GM04504 (cell line): ENCODE data around the gene MALAT1.

Experiments
- DNase-seq: peaks from one replicate; pipeline ENCODE4 v3.0.0-alpha.2; 2012; ENCODE audit warnings: low read depth

Gene MALAT1

GRCh38 chr11:65538915-65539743 is 40.3 kb downstream of the MALAT1 start:
- DNase-seq = no peak

DNA sequence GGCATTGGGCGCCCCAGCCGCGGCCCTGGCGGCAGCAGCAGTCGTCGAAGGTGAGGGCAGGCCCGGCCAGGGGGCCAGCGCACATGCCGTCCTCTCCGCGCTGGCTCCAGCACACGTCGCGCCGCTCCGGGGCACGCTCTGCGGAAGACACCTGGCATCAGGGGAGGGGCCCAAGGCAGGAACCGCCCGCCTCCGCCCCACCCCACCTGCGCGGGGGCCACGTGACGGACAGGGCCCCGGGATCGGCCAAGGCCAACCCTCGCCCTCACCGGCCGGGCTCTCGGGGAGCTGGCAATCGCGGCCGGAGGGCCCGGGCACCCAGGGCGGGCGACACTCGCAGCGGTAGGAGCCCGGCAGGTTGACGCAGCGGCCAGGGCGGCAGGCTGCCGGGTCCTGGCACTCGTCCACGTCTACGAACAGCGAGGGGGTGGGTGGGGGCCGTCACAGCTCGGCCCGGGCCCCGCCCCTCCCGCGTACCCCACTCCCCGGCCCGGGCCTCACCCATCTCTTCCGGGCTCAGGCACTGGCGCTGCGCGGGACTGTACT is 41.0 kb downstream of the MALAT1 start:
- DNase-seq = no peak

DNA sequence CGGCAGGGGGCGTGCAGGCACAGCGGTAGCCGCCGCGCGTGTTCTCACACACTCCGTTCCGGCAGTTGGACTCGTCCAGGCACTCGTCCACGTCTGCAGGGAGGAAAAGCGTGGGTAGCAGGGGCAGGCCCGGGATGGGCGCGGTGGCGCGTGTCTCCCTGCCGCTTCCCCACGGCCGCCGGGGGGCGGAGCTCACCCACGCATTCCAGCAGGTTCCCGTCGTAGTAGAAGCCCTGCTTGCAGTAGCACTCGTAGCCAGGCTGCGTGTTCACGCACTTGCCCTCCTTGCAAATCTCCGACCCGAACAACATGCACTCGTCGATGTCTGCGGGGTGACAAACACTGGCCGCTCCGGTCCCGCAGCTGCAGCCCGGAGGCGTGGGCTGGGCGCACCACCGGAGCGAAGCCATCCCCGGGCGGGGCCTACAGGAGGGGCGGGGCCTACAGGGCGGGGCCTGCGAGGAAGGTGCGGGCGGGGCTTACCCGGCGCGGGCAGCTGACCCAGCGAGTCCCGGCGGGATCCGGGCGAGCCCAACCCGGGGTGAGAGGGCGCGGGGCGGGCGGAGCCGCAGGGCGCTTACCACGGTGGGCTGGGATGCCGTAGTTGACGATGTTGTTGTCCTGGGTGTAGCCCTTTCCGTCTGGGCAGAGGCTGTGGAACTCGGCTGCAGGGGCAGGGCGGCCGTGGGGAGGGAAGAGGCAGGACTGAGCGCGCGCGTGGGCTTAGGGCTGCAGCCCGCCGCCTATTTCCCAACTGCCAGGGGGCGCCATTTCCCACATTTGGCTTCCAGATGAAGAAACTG is 41.6 kb downstream of the MALAT1 start:
- peak; percentile 79 for DNase-seq

DNA sequence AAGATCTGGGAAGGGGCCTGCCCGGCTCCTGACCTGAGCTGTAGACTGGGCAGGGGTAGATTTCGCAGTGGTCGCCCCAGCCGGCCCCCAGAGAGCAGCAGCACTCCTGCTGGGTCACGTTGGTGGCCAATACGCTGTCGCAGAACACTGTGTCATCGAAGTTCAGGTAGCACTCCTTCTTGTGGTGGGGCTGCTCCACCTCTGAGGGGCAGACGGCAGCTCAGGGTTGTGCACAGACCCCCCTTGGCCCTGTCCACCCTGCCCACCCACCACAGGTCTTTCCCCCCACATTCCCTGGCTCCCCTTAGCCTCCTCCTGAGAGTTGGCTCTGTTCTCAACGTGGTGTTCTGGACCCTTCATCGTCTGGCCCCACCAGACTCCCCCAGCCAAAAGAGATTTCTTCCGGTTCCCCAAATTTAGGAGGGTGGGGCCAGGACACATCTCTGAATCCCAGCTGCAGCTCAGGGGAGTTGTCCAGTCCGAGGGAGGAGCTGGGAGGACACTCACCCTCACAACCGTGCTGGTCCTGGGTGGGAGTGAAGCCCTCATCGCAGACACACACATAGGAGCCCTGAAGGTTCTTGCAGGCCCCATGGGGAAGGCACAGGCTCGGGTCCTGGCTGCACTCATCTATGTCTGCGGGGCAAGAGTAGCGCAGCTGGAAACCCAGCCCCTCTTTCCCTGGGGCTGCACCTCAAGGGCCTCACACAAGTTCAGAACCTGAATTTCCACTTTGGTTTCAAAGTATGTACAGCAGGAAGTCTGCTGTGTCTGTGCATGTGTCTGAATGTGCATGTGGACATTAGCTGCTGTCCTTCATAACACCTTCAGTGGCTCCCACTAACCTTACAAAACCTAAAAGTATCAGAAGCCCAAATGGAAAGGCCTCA is 42.5 kb downstream of the MALAT1 start:
- no peak for DNase-seq

DNA sequence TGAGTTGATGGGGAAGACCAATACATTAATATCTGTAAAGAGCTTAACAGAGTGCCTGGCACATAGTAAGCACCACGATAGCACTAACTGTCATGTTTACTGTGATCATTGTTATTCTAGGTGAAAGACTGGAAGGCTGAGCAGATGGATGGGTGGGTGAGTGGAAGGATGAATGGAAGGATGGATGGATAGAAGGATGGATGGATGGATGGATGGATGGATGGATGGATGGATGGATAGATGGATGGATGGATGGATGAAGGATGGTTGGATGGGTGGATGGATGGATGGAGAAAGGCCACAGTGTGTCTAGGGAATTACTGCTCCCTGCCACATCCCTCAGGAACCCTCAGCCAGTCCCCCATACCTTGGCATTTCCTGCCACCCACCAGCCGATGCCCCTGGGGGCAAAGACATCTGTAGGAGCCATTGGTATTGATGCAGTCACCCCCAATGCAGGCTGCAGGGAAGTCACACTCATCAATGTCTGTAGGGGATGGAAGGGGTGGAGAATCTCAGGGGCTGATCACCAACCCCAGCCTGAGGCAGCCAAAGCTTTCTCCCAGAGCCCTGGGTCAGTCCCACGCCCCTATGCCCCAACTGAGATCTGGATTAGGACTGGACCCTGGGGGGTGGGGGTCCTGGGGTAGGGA is 44.0 kb downstream of the MALAT1 start:
- no peak for DNase-seq

- DNase-seq = no peak
These were observed 47.0 kb downstream of the MALAT1 start for GRCh38 chr11:65545853-65546216.

DNA sequence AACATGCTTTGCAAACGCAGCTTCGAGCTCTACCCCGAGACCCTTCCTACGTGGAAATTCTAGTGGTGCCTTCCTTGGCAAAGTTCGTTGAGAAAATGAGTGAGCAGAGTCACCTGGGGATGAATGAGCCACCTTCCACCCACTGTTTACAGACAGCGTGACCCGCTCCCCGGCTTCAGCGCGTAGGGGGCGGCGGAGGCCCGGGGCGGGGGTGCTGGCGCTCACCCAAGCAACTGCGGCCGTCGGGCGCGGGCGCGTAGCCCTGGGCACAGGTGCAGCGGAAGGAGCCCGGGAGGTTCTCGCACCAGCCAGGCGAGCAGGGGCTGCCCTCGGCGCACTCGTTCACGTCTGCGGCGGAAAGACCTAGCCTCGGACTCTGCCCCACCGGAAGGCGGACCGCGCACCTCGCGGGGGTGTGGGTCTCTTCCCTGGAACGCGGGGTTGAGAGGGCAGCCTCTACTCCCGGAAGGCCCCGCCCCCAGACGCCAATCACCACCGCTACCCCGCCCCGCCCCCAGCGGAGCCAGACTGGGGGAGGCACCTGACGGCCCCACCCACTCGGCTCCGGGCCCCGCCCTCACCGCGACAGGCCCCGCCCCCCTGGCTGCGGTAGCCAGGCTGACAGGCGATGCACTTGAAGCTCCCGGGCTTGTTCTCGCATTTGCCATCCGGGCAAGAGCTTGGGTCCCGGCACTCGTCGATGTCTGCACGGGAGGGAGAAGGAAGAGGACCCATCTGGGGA is 47.5 kb downstream of the MALAT1 start:
- DNase-seq = no peak

DNA sequence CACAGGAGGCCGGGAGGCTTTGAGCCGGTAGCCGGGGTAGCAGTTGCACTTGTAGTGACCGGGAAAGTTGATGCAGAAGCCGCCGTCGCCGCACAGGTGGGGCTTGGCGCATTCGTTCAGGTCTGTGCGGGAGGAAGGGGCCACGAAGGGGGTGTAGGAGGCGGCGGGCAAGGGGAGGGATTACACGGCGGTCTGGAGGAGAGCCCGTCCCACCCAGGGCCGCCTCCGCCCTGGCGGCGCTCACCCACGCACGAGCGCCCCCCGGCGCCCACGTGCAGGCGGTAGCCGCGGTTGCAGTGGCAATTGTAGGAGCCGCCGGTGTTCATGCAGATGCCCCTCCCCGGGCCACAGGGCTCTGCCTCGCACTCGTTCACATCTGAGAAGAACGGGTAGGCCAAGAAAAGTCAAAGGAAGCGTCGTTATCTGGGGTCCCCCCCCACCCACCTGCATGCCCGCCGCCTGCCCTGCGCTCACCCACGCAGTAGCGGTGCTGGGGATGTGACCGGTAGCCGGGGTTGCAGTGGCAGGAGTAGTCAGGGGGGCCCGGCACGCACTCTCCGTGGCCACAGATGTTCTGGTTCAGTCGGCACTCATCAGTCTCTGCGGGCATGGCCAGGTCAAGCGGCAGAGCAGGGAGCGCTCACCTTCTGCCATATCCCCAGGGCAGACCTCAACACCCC is 48.7 kb downstream of the MALAT1 start:
- no peak for DNase-seq

- no peak for DNase-seq
These were observed 49.5 kb downstream of the MALAT1 start for GRCh38 chr11:65548395-65548794.

- no peak for DNase-seq
These were observed 50.3 kb downstream of the MALAT1 start for GRCh38 chr11:65549096-65549495.

- no peak for DNase-seq
These were observed 52.9 kb downstream of the MALAT1 start for GRCh38 chr11:65551572-65552387.

DNA sequence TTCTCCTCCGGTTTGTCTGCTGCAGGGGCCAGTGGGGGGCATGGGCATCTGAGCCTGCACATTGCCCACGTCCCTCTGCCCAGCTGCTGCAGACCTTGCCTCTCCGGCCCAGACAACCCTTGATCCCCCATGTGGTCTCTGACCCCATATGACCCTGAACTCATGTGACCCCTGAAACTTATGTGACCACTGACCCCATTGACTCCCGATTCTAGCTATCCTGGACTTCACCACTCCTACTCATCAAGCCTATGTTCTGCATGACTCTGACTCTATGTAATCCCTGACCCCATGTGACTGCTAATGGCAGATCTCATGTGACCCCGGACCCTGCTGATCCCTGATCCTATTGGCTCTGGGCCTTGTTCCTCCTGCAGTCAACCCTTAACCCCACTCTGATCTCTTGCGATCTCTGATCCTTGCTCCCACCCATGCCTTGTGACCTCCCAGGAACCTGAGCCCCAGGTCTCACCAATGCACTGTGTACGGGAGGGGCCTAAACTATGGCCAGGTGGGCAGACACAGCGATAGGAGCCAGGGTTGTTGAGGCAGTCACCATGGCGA is 53.6 kb downstream of the MALAT1 start:
- DNase-seq = no peak

- DNase-seq = no peak
These were observed 54.6 kb downstream of the MALAT1 start for GRCh38 chr11:65553301-65554001.

DNA sequence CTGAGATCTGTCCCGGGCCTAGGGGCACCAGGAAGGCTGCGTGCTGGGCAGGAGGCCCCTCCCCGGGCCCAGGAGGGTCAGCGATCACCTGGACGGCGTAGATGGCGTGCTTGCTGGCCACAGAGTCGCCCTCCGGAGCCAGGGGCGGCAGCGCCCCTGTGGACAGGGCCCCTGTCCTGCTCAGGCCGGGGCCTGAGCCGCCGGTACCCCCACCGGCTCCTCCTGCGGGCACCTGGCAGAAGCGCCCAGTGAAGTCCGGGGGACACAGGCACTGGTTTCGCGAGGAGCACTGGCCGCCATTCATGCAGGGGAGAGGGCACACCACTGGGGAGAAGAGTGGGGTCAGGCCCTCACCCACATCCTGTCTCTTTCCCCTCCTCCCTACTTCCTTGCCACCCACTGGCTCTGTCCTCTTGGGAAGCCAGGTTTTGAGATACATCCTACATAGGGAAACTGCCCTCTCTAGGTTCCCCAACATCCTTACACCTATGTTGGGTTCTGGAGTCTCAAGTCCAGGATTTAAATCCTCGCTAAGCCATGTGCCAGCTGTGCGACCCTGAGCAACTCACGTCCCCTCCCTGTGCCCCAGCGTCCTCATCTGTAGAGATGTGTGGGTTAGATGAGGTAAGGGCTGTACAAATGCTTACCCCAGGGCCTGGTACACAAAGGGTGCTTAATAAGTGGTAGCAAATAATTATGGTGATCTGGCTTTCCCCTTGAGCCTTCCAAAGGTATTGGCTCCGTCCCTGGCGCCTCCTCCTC is 55.4 kb downstream of the MALAT1 start:
- DNase-seq = no peak

DNA sequence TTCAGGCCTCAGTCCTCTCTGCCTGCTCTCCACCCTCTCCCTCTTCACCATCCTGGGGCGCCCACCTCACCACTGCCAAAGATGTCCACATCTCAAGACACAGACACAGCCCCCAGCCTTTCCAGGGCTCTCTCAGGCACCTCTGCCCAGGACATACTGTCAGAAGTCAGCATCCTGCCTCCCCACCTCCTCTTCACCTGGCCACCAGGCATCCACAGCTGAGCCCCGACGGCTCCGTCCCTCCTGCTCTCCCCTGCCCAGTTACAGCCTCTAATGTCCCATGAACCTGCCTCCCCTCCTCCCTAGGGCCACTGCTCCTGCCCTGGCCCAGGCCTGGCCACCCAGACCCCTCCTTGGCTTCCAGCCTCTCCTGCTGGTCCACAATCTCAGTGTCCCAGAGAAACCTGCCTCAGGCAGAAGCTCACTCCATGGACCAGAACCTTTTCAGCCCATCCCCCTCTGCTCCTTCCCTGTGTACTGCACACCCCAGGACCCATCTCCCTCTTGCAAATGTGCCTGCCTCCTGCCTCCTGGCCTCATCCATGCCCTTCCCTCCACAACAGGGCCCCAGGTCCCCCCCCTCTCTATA is 56.1 kb downstream of the MALAT1 start:
- no peak for DNase-seq

DNA sequence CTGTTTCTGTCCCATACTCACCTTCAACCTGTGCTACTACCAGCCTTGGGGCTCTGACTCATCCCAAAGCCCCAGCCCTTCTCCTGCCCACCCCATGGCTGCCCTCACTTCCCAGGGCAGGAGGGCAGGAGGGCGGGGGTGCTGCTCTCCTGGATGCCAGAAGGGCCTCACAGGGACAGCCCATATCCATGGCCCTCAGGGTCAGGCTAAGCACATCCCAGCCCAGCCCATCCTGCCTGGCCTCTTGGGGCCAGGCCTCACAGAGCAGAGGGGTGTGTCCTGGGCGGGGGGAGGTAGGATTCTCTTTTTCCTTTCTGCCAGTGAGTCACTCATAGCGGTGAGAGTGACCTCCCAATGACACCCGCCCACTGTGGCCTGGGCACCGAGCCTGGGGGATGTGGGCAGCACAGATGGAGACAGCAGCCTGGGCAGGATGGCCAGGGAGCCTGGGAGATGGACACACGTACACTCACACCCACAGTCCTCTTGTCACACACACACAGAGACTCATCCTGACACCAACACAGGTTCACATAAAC is 56.9 kb downstream of the MALAT1 start:
- DNase-seq = peak; percentile 90
